HG02610 (cell line): Measurements from ENCODE around the gene CCM2.
"Not testable (repeated sequence)": the region's sequence is repeated elsewhere in the genome, so short reads cannot be mapped to it uniquely, and the experiment has no call there.

Experiments used
- ATAC-seq: cut with Tn5 transposase; IDR thresholded peaks from one replicate; pipeline ENCODE4 v1.9.1; 2021; ENCODE audit warnings: mild to moderate bottlenecking, moderate library complexity; ENCODE audit not compliant: unreplicated experiment

The CCM2 gene

DNA sequence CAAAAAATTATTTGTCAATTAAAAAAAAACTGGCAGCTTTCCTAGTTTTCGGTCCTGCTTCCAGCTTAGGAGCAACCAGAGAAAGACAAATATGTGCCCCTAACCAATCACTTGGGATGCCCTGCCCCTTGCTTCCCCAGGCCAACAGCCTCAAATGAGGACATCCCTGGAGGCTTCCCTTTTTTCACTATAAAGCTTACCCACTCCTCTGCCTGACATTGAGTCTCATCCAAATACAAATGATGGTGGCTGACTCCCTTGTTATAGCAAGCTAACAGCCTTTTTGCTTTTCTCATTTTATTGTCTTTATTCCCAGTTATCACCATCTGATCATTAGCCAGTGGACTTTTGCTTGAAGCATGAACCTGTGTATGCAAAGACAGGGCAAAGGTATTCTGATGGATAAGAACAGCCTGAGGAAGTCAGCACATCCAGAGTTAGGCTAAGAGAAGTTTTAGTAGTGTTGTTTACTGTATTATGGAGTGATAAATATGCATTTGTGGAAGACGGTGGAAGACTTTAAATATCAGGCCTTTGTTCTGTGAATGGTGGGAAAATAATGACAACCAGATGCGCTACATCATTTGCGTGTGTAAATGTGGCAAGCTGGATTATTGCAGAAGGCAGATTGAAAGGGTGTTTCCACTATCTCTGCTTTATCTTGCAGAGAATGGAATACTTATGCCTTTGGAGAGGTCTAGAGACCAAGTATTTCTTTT is 1.7 kb upstream of the CCM2 start:
- ATAC-seq = no peak

DNA sequence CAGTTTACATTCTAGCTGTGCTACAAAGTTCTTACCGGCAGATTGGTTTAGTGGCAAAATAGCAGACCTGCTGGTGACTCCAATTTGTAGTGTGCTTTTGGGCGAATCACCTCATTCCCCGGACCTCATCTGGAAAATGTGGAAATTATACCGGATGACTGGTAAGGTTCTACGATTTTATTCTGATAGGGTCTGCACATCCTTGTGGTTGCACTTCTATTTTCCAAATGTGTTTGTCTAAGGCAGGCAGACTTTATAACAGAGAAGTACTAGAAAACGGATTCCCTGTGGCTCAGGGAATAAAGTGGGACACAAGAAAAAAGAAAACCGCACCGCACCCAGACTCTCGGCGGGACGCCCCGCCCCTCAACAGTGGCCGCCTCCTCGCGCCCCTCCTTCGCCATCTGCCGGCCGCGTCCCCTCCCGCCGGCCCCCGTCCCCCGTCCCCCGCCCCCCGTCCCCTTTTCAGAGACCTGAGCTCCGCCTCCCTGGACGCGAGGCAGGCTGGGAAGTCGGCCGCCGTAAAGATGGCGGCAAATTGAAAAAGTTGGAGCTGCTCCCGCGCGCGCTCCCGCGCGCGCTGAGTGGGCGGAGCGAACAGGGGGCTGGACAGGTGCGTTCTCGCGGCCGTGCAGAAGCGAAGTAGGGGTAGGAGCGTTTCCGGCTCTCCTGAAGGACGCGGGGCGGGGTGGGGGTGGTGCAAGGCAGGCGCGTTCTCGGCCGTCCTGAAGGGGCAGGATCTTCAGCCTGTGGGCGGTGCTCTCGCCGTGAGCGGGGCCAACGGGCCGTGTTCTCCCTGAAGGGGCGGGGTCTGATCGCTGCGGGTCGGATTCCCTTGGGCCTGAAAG is 532 bp upstream of the CCM2 start:
- ATAC-seq = peak; percentile 80

DNA sequence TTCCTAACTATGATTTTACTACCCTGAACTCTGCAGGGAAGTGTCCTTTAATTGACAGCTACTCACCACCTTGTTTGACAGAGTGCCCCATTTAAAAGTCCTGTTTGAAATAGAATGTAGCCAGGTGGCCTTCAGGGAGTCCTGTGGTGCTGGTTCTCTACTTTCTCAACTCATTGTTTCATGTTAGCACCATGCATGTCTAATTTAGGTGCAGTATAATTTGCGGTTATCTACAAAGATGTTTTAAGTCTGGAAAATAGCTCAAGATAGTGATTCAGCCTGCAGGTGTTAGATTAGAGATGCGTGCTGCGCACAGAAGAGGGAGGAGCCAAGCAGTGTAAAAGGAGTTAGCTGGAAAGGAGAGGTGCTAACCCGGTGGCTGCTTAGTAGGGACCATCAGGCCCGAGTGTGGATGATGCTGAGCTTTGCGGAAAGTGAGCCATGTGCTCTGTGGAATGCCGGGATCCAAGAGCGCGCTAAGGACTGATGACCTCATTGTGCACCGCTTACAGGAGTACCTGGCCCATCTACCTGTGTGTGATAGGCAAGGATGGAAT is 1.2 kb downstream of the CCM2 start:
- peak; percentile 26 for ATAC-seq

DNA sequence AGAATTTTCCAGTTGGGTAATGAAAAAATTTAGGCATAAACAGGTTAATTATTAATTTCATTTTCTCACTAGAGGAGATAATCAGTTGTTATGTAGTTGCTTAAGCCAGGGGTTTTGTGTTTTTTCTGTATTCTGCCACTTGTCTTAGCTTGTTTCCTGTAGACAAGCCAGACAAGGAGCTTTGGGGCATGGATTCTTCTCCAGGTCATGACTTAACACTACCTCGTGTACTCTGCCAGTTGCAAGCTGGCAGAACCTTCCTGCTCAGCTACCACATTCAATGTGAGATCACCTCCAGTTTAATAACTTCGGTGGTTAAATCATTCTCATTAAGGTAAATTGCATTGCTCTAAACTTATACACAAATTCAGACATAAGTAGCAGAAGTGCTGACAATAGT is 1.8 kb downstream of the CCM2 start:
- ATAC-seq = no peak

DNA sequence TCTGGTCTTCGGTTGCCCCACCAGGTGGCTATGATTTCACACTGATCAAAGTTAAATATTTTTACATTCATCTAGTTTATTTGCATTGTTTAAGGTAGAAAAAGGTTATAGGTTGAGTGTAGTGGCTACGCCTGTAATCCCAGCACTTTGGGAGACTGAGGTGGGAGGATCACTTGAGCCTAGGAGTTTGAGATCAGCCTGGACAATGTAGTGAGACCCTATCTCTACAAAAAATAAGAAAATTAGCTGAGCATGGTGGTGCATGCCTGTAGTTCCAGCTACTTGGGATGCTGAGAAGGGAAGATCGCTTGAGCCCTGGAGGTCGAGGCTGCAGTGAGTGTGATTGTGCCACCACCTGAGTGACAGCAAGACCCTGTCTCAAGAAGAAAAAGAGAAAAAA is 3.8 kb downstream of the CCM2 start:
- no peak for ATAC-seq

DNA sequence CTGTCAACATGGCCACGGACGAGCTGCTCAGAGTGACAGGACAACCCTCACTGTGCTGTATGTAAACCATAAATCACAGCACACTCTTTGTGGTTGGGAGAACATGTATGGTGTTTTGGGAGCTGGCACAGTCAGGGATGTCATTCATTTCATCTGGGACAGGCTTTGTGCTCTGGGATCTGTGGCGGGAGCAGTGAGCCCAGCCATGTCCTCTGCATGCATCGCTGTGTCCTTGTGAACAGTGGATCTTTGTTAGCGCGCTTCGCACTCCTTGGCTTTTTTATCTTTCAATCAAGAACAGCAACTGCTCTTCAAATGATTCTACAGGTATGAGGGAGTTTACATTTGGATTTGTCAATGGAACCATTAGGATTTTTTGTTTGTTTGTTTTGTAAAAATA is 7.1 kb downstream of the CCM2 start:
- no peak for ATAC-seq

DNA sequence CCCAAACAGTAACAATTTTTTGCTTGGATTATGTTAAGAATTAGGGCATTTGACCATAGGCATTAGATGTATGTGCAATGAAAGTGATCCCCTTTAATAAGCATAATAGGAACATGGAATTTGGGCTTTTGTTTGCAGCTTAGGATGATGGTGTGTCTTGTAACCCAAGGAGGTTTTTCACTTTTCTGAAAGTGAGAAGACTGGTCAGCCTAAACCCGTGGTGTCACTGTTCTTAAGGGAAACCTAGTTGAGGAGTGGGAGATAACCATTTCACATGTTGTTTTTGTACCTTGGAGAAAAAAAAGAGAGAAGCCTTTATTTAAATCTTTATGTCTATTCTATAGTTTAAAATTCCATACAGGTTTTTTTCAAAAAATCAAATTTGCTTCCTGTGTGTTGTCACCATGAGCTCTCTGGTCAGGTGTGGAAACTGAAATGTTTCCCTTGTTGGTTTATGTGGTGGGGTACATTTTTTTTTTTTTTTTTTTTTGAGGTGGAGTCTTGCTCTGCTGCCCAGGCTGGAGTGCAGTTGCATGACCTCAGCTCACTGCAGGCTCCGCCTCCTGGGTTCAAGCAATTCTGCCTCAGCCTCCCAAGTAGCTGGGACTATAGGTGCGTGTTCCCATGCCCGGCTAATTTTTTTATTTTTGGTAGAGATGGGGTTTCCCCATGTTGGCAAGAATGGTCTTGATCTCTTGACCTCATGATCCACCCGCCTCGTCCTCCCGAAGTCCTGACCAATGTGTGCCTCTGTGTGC is 7.7 kb downstream of the CCM2 start:
- ATAC-seq = peak; percentile 77

DNA sequence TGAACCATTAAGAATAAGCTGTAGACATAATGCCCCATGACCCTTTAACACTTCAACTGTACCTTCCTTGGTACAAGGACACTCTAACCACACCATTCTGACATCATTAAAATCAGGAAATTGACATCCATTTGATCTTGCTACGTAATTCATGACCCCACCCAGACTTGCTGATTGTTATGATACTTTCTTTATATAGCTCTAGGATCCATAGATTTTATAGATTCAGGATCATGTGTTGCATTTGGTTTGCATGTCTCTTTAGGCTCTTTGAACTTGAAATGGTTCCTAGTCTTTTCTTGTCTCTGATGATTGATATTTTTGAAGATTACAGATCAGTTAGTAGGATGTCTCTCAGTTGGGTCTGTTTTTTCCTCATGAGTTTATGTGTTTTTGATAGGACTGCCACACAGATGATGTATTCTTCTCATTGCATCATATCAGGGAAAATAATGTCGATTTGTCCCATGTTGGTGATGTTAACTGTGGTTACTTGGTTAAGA is 13.5 kb downstream of the CCM2 start:
- no peak for ATAC-seq

DNA sequence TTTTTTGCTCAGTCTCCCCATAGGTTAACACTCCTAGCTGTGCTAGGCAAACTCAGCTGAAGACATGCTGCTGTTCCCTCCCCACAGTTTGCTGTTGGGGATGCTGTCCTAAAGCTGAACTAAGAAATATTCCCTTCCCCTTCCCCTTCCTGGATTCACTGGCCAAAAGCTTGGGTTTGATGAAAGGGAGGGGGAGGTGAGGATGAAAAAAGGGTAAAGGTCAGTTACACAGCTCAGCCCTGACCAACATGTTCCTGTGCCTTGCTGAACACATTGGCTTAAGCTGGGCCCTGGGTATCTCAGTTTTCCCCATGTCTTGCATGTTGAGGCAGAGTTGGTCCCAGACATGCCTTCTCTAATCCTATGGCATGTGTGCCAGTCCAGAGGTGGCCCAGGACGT is 15.3 kb downstream of the CCM2 start:
- ATAC-seq = no peak

DNA sequence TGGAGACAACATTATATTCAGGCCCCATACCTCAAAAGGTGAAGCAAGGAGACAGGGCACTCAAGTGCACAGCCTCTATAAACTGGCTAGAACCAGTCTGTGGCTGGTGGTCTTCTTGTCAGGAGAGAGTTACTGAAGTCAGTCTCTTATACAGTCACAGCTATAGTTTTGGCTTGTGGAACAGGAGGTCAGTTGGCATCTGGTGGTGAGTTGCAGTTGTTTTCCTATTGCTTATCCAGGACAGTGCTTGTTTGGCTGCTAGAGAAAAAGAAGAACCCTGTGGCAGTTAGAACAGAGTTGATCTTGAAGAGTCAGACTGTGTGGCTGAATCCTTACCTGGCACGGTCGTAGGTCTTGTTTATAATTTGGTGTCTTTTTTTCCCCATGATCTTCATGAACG is 17.3 kb downstream of the CCM2 start:
- ATAC-seq = no peak

DNA sequence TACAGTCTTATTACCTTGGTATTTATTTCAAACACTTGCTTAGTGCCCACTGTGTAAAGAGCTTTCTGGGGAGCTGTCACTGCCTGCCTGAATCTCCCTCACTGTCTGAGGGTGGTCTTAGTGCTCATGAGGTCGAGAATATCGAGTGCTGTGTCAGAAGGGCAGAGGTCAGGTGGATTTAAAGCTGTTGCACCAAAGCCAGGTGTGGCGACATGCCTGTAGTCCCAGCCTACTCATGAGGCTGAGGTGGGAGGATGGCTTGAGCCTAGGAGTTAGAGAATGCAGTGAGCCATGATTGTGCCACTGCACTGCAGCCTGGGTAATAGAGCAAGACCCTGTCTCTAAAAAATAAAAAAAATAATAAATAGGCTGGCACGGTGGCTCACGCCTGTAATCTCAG is 20.9 kb downstream of the CCM2 start:
- no peak for ATAC-seq

DNA sequence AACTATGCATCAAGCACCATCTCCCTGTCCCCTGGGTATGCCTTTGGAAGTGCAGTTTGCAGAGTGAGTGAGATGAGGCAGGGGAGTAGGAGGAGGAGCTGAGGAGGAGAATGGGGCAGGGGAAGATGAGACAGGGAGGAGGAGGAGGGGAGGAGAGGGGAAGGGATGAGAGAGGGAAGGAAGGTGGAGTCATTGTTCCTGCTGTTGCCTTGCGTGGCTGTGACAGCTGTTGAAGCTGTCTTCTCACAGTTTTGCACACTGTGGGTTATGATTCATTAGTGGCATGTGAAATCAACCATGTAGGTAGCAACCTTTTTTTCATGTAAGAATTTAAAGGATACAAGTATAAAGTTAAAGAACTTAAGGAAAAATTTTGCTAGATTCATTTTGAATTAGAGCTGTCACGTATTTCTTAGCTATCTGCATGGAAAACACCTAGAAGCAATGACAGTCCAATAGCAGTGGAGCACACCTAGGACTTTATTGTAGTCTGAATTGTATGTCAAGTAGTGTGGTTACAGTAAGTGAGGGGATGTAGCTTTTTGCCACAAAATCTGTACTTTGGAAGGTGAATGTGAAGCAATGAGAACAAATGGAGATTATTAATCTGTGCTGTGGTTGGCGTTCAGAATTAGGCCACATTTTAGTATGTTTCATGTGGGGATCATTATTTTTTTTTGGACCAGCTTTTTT is 21.7 kb downstream of the CCM2 start:
- peak; percentile 81 for ATAC-seq

DNA sequence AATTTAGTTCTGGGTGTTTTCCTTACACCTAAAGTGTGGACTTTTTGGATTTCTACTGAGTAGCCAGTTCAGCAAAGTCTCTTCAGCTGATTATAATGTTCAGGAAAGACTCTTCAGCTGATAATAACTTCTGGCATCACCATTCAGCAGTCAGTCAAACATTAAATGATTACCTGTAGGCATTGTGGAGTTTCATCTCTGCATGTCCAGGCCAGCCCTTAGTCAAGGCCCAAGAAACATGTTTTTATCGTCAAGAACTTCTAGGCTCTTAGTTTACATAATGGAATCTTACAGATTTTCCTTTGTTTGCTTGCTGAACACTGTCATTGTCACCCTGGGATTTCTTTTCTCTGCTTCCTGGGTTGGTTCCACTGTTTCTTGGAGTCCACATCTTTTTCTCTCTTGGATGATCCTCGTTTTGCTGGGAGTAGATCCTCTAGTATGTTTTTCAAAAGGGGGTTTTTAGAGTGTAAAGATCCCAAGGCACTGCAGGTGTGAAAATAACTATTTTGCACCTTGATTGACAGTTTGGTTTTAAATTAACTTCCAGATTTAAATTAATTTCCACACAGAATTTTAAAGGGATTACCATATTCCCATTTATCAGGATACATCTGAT is 24.2 kb downstream of the CCM2 start:
- ATAC-seq = no peak

DNA sequence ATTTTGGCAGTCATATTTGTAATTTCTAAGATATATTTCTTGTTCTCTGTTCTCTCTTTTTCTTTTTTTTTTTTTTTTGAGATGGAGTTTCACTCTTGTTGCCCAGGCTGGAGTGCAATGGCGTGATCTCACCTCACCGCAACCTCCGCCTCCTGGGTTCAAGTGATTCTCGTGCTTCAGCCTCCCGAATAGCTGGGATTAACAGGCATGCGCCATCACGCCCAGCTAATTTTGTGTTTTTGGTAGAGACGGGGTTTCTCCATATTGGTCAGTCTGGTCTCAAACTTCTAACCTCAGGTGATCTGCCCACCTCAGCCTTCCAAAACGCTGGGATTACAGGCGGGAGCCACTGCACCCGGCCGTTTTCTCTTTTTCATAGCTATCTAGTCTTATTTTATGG is 25.5 kb downstream of the CCM2 start:
- ATAC-seq = not testable (repeated sequence)

DNA sequence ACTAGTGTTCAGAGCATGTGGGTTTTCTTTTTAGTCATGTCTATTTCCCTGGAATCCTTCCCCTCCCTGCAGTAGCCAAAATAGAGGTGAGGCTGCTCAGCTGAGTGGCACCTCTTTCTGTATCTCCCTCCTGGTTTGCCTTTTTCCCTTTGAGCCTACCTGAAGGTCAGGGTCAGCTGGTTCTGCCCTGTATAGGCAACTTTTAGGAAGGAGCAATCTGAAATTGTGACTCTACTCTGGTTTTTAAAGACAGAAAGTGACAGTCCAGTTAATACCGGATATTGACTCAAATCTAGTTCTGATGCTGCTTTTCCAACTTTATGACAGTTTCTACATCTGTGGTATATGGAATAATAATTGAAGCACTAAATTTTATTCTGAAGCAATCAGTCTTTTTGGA is 26.0 kb downstream of the CCM2 start:
- peak; percentile 23 for ATAC-seq

DNA sequence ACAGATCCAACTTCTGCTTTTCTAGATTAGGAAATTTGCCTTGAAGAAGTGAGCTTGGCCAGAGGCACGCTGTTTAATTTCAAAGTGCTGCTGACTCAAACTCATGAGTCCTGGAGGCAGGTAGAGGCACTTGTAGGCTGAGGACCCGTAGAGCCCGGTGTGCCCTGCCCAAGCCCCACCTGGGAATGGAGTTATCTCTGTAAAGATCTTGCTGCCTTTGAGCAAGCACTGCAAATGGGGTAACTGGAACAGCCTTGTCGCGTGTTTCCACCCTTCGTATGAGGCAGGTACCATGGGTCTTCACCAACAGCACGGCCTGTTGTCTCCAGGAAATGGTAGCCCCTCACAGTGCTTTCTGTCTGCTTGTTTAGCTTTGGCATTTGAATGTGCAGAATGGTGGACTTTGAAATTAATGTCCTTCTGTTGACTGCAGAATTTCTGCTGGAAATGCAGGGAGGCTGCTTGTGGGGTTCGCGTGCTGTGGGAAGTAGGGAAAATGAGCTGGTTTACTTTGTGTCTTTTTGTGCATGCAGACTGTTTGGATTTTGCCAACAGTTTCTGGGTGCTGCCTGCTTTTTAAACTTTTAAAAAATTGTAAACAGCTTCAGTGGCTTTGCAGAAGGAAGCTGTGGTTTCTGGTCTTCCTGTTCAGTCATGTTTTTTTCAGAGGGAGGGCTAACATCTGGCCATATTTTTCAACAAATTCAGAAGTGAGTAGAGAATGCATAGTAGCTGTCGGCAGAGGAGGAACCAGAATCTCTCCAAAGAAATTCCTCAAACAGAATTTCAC is 27.2 kb downstream of the CCM2 start:
- ATAC-seq = no peak

DNA sequence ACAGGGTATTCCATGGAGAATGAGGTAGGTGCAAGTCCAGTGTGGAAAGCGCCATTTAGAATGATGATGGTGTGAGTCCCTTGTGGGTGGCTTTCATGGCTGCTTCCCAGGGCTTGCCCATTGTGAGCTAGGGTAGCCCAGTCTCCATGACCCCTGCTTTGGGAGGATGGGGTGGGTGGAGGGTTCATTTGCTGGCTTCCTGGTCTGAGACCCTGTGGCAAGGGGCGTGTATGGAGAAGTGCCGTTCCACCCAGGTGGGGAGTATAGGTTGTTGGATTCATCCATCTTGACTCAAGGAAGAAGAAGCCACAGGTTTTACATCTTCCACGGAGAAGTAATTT is 27.7 kb downstream of the CCM2 start:
- no peak for ATAC-seq

DNA sequence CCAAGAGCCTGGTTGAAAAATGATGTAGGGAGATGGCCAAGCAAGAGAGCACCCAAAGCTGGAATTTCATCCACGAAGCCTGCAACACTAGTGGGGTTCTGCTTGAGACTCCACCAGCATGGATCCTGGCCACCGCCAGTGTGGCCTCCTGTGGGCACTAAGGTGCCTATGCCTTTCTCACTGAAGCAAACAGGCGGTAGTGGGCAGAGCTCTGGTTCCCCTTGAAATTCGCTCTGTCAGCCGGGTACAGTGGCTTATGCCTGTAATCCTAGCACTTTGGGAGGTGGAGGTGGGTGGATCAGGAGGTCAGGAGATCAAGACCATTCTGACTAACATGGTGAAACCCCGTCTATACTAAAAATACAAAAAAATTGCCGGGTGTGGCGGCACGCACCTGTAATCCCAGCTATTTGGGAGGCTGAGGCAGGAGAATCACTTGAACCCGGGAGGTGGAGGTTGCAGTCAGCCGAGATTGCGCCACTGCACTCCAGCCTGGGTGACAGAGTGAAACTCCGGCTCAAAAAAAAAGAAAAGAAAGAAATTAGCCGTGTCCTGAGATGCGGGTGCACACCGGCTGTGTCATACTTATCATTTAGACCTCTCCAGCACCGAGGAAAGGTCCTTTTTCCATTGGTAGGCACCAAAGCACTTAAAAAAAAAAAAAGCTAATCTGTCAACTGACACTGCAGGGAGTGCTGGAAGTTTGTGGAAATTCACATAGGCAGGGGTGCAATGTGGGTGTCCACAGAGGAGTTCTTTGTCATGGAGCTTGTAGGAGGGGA is 28.3 kb downstream of the CCM2 start:
- no peak for ATAC-seq

DNA sequence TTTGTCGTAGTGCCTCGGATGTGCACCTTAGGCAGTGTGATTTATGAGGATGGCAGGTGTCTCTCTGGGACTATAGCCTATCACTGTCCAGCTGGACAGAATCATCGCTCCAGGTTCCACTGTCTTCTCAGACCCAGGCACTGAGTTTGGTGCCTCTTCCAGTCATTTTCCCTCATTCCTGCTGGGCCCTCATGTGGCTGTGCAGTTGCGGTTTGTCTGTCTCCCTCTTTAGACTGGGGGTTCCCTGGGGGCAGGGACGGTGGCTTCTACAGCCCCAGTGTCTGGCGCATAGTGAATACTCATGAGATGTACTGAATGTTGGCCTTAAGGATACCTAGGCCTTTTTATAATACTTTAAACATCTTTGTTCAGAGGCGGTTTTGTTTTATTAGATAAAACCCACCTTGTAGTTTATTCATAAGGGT is 28.9 kb downstream of the CCM2 start:
- no peak for ATAC-seq
